Activated T-cell treated with anti-CD3 and anti-CD28 coated beads, Interleukin-2, amount 50 U/mL, for 72 hours (primary cell): ENCODE measurements around the gene RASSF10. TPM values are rescaled to one million over a fixed set of nuclear protein-coding genes. Genes with fewer than 3 reads are reported as not detected.
"Not testable (repeated sequence)": the region's sequence is repeated elsewhere in the genome, so short reads cannot be mapped to it uniquely, and the experiment has no call there.

Experiments
- ATAC-seq, 2 donors: fragments of 150-1000 bp; cut with Tn5 transposase; replicated peaks in 1 of 2; 2 replicates each; pipeline ENCODE4 v1.10.0; 2021; ENCODE audit warnings: moderate library complexity in 2 of 2, mild to moderate bottlenecking in 1 of 2
- DNase-seq, 2 donors: peaks; one replicate each; pipeline ENCODE4 v3.0.0; 2021 to 2022; ENCODE audit warnings: mixed read lengths in 1 of 2
- H3K27ac Mint-ChIP-seq: one replicate; pipeline ENCODE4 v1.8.0; 2022; ENCODE audit warnings: mild to moderate bottlenecking, moderate library complexity, mixed read lengths
- H3K27me3 Mint-ChIP-seq: one replicate; pipeline ENCODE4 v1.8.0; 2022; ENCODE audit warnings: low read depth, mixed read lengths
- H3K36me3 Mint-ChIP-seq, 2 donors: one replicate each; pipeline ENCODE4 v1.8.0; 2022; ENCODE audit warnings: mixed read lengths in 2 of 2, mild to moderate bottlenecking in 1 of 2; ENCODE audit not compliant: insufficient read depth in 2 of 2
- H3K4me1 Mint-ChIP-seq: one replicate; pipeline ENCODE4 v1.8.0; 2022; ENCODE audit warnings: low read depth, mixed read lengths
- H3K4me3 Mint-ChIP-seq, 2 donors: one replicate each; pipeline ENCODE4 v1.8.0; 2022; ENCODE audit warnings: mild to moderate bottlenecking in 2 of 2, mixed read lengths in 2 of 2, moderate library complexity in 2 of 2
- H3K9me3 Mint-ChIP-seq, 2 donors: one replicate each; pipeline ENCODE4 v1.8.0; 2022; ENCODE audit warnings: mixed read lengths in 2 of 2
- total RNA-seq, 2 donors: library from RNA; stranded (reverse); gene quantifications; one replicate each; pipeline ENCODE4 v1.2.3, GENCODE V29; 2022

RASSF10 gene
- total RNA-seq, 2 donors from 2014 or later: 0.09 TPM; not detected in 1

GRCh38 chr11:13039126-13039525, 30.0 kb downstream of the RASSF10 start:
- DNase-seq (no peak), ATAC-seq (no peak)
- Mint-ChIP-seq H3K9me3 (no peaks in the 10 kb centered on the region), H3K27me3 (peaks cover 46% of the 10 kb centered on the region), H3K36me3 (no peaks in the 10 kb centered on the region), H3K27ac (no peak overlapping the region), H3K4me1 (no peaks in the 10 kb centered on the region), H3K4me3 (no peak overlapping the region)

- Mint-ChIP-seq H3K36me3 (no peaks in the 10 kb centered on the region), H3K27me3 (peaks cover 34% of the 10 kb centered on the region), H3K4me3 (no peak overlapping the region), H3K27ac (no peak overlapping the region), H3K4me1 (no peaks in the 10 kb centered on the region), H3K9me3 (no peaks in the 10 kb centered on the region)
- ATAC-seq (no peak), DNase-seq (no peak)
Measured at GRCh38 chr11:13040969-13041561, 31.9 kb downstream of the RASSF10 start.

GRCh38 chr11:13042873-13043342, 33.8 kb downstream of the RASSF10 start:
- H3K4me3 Mint-ChIP-seq: no peak overlapping the region
- H3K9me3 Mint-ChIP-seq: no peaks in the 10 kb centered on the region
- H3K27ac Mint-ChIP-seq: no peak overlapping the region
- DNase-seq (no peak), ATAC-seq (no peak)
- H3K36me3 Mint-ChIP-seq: no peaks in the 10 kb centered on the region
- H3K27me3 Mint-ChIP-seq: peaks cover 26% of the 10 kb centered on the region
- no peaks in the 10 kb centered on the region for H3K4me1 Mint-ChIP-seq

GRCh38 chr11:13043912-13044628, 35.0 kb downstream of the RASSF10 start:
- Mint-ChIP-seq H3K36me3 (no peaks in the 10 kb centered on the region), H3K4me3 (no peak overlapping the region), H3K4me1 (no peaks in the 10 kb centered on the region), H3K9me3 (no peaks in the 10 kb centered on the region), H3K27me3 (peaks cover 14% of the 10 kb centered on the region), H3K27ac (no peak overlapping the region)
- ATAC-seq: no peak
- DNase-seq: no peak

- H3K4me3 Mint-ChIP-seq, DNase-seq: not testable (repeated sequence)
Measured at GRCh38 chr11:13045089-13045488, 36.0 kb downstream of the RASSF10 start.

GRCh38 chr11:13045734-13046133, 36.6 kb downstream of the RASSF10 start:
- Mint-ChIP-seq H3K27me3 (peaks cover 16% of the 10 kb centered on the region), H3K4me3 (no peak overlapping the region), H3K9me3 (no peaks in the 10 kb centered on the region), H3K4me1 (no peaks in the 10 kb centered on the region), H3K27ac (no peak overlapping the region), H3K36me3 (no peaks in the 10 kb centered on the region)
- ATAC-seq: no peak
- no peak for DNase-seq

More at GRCh38 chr11:13045089-13045488, 36.0 kb downstream of the RASSF10 start:
- H3K36me3 Mint-ChIP-seq, H3K4me1 Mint-ChIP-seq, ATAC-seq, H3K27ac Mint-ChIP-seq, H3K9me3 Mint-ChIP-seq: not testable (repeated sequence)
- peaks cover 14% of the 10 kb centered on the region for H3K27me3 Mint-ChIP-seq

GRCh38 chr11:13046637-13047570, 37.8 kb downstream of the RASSF10 start:
- no peak for ATAC-seq

GRCh38 chr11:13047884-13048283, 38.8 kb downstream of the RASSF10 start:
- DNase-seq (no peak), ATAC-seq (no peak)
- Mint-ChIP-seq H3K4me3 (no peak overlapping the region), H3K27me3 (peaks cover 19% of the 10 kb centered on the region), H3K27ac (no peak overlapping the region), H3K9me3 (no peaks in the 10 kb centered on the region), H3K4me1 (no peaks in the 10 kb centered on the region), H3K36me3 (no peaks in the 10 kb centered on the region)

More at GRCh38 chr11:13046637-13047570, 37.8 kb downstream of the RASSF10 start:
- Mint-ChIP-seq H3K4me1 (no peaks in the 10 kb centered on the region), H3K9me3 (no peaks in the 10 kb centered on the region), H3K36me3 (no peaks in the 10 kb centered on the region), H3K27ac (no peak overlapping the region), H3K4me3 (no peak overlapping the region), H3K27me3 (peaks cover 19% of the 10 kb centered on the region)
- no peak for DNase-seq

- ATAC-seq (no peak), DNase-seq (no peak)
- Mint-ChIP-seq H3K36me3 (no peaks in the 10 kb centered on the region), H3K4me1 (peaks cover 9% of the 10 kb centered on the region), H3K27me3 (peaks cover 34% of the 10 kb centered on the region), H3K4me3 (no peak overlapping the region), H3K27ac (no peak overlapping the region), H3K9me3 (peaks cover 0 to 3% of the 10 kb centered on the region in 2 donors)
Measured at GRCh38 chr11:13051257-13051656, 42.1 kb downstream of the RASSF10 start.

- DNase-seq (no peak), ATAC-seq (no peak)
- peaks cover 34% of the 10 kb centered on the region for H3K27me3 Mint-ChIP-seq
- peaks cover 9% of the 10 kb centered on the region for H3K4me1 Mint-ChIP-seq
- no peak overlapping the region for H3K27ac Mint-ChIP-seq
- H3K9me3 Mint-ChIP-seq: peaks cover 0 to 3% of the 10 kb centered on the region in 2 donors
- no peak overlapping the region for H3K4me3 Mint-ChIP-seq
- H3K36me3 Mint-ChIP-seq: no peaks in the 10 kb centered on the region
Measured at GRCh38 chr11:13052130-13052571, 43.0 kb downstream of the RASSF10 start.

GRCh38 chr11:13053255-13053917, 44.3 kb downstream of the RASSF10 start:
- Mint-ChIP-seq H3K27me3 (peaks cover 36% of the 10 kb centered on the region), H3K27ac (no peak overlapping the region), H3K4me1 (peaks cover 9% of the 10 kb centered on the region), H3K4me3 (no peak overlapping the region), H3K9me3 (peaks cover 0 to 3% of the 10 kb centered on the region in 2 donors), H3K36me3 (no peaks in the 10 kb centered on the region)
- ATAC-seq: no peak
- no peak for DNase-seq

- DNase-seq (no peak), ATAC-seq (no peak)
- Mint-ChIP-seq H3K27me3 (peaks cover 40% of the 10 kb centered on the region), H3K27ac (no peak overlapping the region), H3K4me1 (peaks cover 9% of the 10 kb centered on the region), H3K4me3 (no peak overlapping the region), H3K36me3 (no peaks in the 10 kb centered on the region), H3K9me3 (peaks cover 0 to 3% of the 10 kb centered on the region in 2 donors)
Measured at GRCh38 chr11:13054278-13054677, 45.2 kb downstream of the RASSF10 start.
